MCF 10A (cell line): ENCODE measurements around the gene IRF9. TPM values are rescaled to one million over a fixed set of nuclear protein-coding genes. Genes with fewer than 3 reads are reported as not detected.

Source experiments
- BruUV-seq: library from RNA; stranded (reverse); fragments of 400-500 nt; replicated peaks from 2 replicates; lab custom pipeline; 2021; lab: Mats Ljungman, UMichigan
- CTCF ChIA-PET: fragments of 300-600 bp; sonication (Branson Sonifier 250); formaldehyde crosslinking; extraction: SDS; loops from one replicate; lab custom pipeline; 2021; ENCODE audit warnings: antibody characterized with exemption, inconsistent platforms; lab: Yijun Ruan, JAX
- POLR2A ChIA-PET: fragments of 300-600, 350-650 bp; sonication (Branson Sonifier 250); formaldehyde crosslinking; extraction: SDS; loops from one replicate; lab custom pipeline; 2020; ENCODE audit warnings: antibody characterized with exemption, inconsistent platforms; lab: Yijun Ruan, JAX
- DNase-seq: peaks from one replicate; pipeline ENCODE4 v3.0.0-alpha.2; 2018; ENCODE audit not compliant: unreplicated experiment
- H3K27ac Mint-ChIP-seq: one replicate; pipeline ENCODE4 v1.8.0; 2022; ENCODE audit warnings: mild to moderate bottlenecking, low read depth, mixed read lengths; ENCODE audit not compliant: unreplicated experiment
- H3K27me3 Mint-ChIP-seq: one replicate; pipeline ENCODE4 v1.8.0; 2022; ENCODE audit warnings: mixed read lengths; ENCODE audit not compliant: insufficient read depth, unreplicated experiment
- H3K36me3 Mint-ChIP-seq: one replicate; pipeline ENCODE4 v1.8.0; 2022; ENCODE audit warnings: mild to moderate bottlenecking, moderate library complexity, mixed read lengths; ENCODE audit not compliant: insufficient read depth, unreplicated experiment
- H3K4me1 Mint-ChIP-seq: one replicate; pipeline ENCODE4 v1.8.0; 2022; ENCODE audit warnings: mixed read lengths; ENCODE audit not compliant: insufficient read depth, unreplicated experiment
- H3K4me3 Mint-ChIP-seq: one replicate; pipeline ENCODE4 v1.8.0; 2022; ENCODE audit warnings: mild to moderate bottlenecking, moderate library complexity, mixed read lengths; ENCODE audit not compliant: unreplicated experiment
- H3K9me3 Mint-ChIP-seq: one replicate; pipeline ENCODE4 v1.8.0; 2022; ENCODE audit warnings: mixed read lengths; ENCODE audit not compliant: unreplicated experiment
- CTCF ChIP-seq: fragments of 200-600 bp; IDR thresholded peaks from one replicate; pipeline ENCODE4 v1.8.0; 2022; ENCODE audit warnings: antibody characterized with exemption, mild to moderate bottlenecking; ENCODE audit not compliant: unreplicated experiment
- intact Hi-C: fragments of 100-400 bp; cut with micrococcal nuclease; formaldehyde crosslinking; loops from 2 replicates; pipeline ENCODE4 v1.14.1; 2022
- total RNA-seq: library from RNA; stranded (reverse); gene quantifications from 2 replicates; pipeline ENCODE4 v1.2.3, GENCODE V29; 2022

The IRF9 gene
- total RNA-seq, 1 experiment from 2014 or later, result 13.6 TPM

- ChIA-PET CTCF (interaction anchor here (7.0 kb wide), 1 partner anchor 22 kb away, joined by 51 read pairs; the partner anchor contains the start of gene IRF9), POLR2A (no interaction called here)
- no peak overlapping the region for H3K27ac Mint-ChIP-seq
- peaks cover 64% of the 10 kb centered on the region for H3K36me3 Mint-ChIP-seq
- no peaks in the 10 kb centered on the region for H3K9me3 Mint-ChIP-seq
- no peak for DNase-seq
- BruUV-seq, result no TSS peak
- TF ChIP-seq CTCF, result no peak
- intact Hi-C loops, result no loop called here
- no peaks in the 10 kb centered on the region for H3K27me3 Mint-ChIP-seq
- H3K4me1 Mint-ChIP-seq, result no peaks in the 10 kb centered on the region
- no peak overlapping the region for H3K4me3 Mint-ChIP-seq
Observed at GRCh38 chr14:24183014-24183481, 22.0 kb downstream of the IRF9 start.

GRCh38 chr14:24184104-24184970 lies 23.3 kb downstream of the IRF9 start:
- no peak for TF ChIP-seq CTCF
- Mint-ChIP-seq H3K27me3 (no peaks in the 10 kb centered on the region), H3K27ac (no peak overlapping the region), H3K9me3 (no peaks in the 10 kb centered on the region), H3K36me3 (peaks cover 67% of the 10 kb centered on the region), H3K4me1 (peaks cover 5% of the 10 kb centered on the region), H3K4me3 (no peak overlapping the region)
- DNase-seq, result no peak
- CTCF ChIA-PET, result interaction anchor here (0.6 to 7.0 kb wide), 4 partner anchors 10 to 58 kb away, joined by 3 to 51 read pairs (median 6); partner anchors contain the start of genes IRF9 and TINF2
- BruUV-seq, result no TSS peak
- intact Hi-C loops, result no loop called here
- POLR2A ChIA-PET, result interaction anchor here (0.6 to 1.3 kb wide), 2 partner anchors 29 to 58 kb away, joined by 3 to 6 read pairs; partner anchors contain the start of genes CHMP4A and TINF2

- no peak overlapping the region for H3K27ac Mint-ChIP-seq
Observed at GRCh38 chr14:24185026-24185425, 24.0 kb downstream of the IRF9 start.

More at GRCh38 chr14:24185026-24185425, 24.0 kb downstream of the IRF9 start:
- Mint-ChIP-seq H3K9me3 (no peaks in the 10 kb centered on the region), H3K4me1 (peaks cover 9% of the 10 kb centered on the region), H3K27me3 (no peaks in the 10 kb centered on the region), H3K36me3 (peaks cover 61% of the 10 kb centered on the region), H3K4me3 (no peak overlapping the region)
- intact Hi-C loops, result no loop called here
- ChIA-PET CTCF (interaction anchor here (0.8 to 7.0 kb wide), 5 partner anchors 24 to 149 kb away, joined by 4 to 51 read pairs (median 5); partner anchors contain the start of genes IRF9, LTB4R2 and TINF2), POLR2A (interaction anchor here (0.6 to 1.3 kb wide), 2 partner anchors 28 to 58 kb away, joined by 3 to 6 read pairs; partner anchors contain the start of genes CHMP4A and TINF2)
- TF ChIP-seq CTCF, result no peak
- no peak for DNase-seq
- BruUV-seq, result no TSS peak
